Mucosa of stomach (tissue), 1 donor: ENCODE results near the gene PTPRD.

Experiments
- H3K27me3 ChIP-seq: one replicate; pipeline ENCODE4 v1.7.0; 2013; ENCODE audit warnings: mild to moderate bottlenecking, low read length; ENCODE audit not compliant: control insufficient read depth, insufficient read depth
- H3K36me3 ChIP-seq: one replicate; pipeline ENCODE4 v1.7.0; 2013; ENCODE audit warnings: low read length; ENCODE audit not compliant: control insufficient read depth, insufficient read depth
- H3K4me1 ChIP-seq: one replicate; pipeline ENCODE4 v1.7.0; 2013; ENCODE audit warnings: mild to moderate bottlenecking, low read length; ENCODE audit not compliant: control insufficient read depth, insufficient read depth
- H3K4me3 ChIP-seq: one replicate; pipeline ENCODE4 v1.7.0; 2013; ENCODE audit warnings: low read length
- H3K9ac ChIP-seq: one replicate; pipeline ENCODE4 v1.7.0; 2013; ENCODE audit warnings: mild to moderate bottlenecking, low read length, moderate library complexity
- H3K9me3 ChIP-seq: one replicate; pipeline ENCODE4 v1.7.0; 2013; ENCODE audit warnings: mild to moderate bottlenecking, low read length, moderate library complexity; ENCODE audit not compliant: control insufficient read depth
- donor health status: Pancreatic carcinoma.

Gene PTPRD

GRCh38 chr9:10144355-10144754 is 468.4 kb downstream of the PTPRD start:
- no peaks in the 10 kb centered on the region for H3K36me3 ChIP-seq
- H3K4me1 ChIP-seq = peaks cover 5% of the 10 kb centered on the region
- H3K4me3 ChIP-seq = no peak overlapping the region
- H3K9me3 ChIP-seq = no peaks in the 10 kb centered on the region
- H3K27me3 ChIP-seq = no peaks in the 10 kb centered on the region
- no peak overlapping the region for H3K9ac ChIP-seq

GRCh38 chr9:10135553-10135952 is 477.2 kb downstream of the PTPRD start:
- no peaks in the 10 kb centered on the region for H3K27me3 ChIP-seq
- H3K36me3 ChIP-seq = no peaks in the 10 kb centered on the region
- H3K4me1 ChIP-seq = no peaks in the 10 kb centered on the region
- no peaks in the 10 kb centered on the region for H3K9me3 ChIP-seq
- H3K4me3 ChIP-seq = no peak overlapping the region
- H3K9ac ChIP-seq = no peak overlapping the region

DNA sequence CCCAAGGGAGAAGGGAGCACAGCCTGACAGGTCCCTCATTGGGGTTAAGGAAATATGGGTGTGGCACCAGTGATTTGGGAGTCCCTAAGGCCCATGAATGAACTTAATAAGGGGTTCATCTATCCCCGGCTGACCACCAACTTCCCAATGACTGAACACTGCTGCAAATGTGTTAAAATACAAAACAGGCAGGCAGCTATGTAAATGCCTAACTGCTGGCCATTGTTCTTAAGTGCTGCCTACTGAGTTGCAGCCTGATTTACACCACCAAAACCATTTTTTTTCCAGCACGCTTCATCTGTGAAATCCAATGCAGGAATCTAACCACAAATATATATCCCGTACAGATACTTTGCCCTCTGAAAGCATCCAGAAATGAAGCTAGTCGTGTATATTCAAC is 478.5 kb downstream of the PTPRD start:
- Histone ChIP-seq H3K4me3 (no peak overlapping the region), H3K4me1 (no peaks in the 10 kb centered on the region), H3K27me3 (no peaks in the 10 kb centered on the region)

GRCh38 chr9:10130061-10130675 is 482.6 kb downstream of the PTPRD start:
- Histone ChIP-seq H3K4me1 (no peaks in the 10 kb centered on the region), H3K4me3 (no peak overlapping the region), H3K36me3 (no peaks in the 10 kb centered on the region), H3K27me3 (no peaks in the 10 kb centered on the region), H3K9me3 (no peaks in the 10 kb centered on the region), H3K9ac (no peak overlapping the region)

More for the DNA sequence above, 478.5 kb downstream of the PTPRD start:
- Histone ChIP-seq H3K9ac (no peak overlapping the region), H3K9me3 (no peaks in the 10 kb centered on the region), H3K36me3 (no peaks in the 10 kb centered on the region)

GRCh38 chr9:10127867-10128266 is 484.9 kb downstream of the PTPRD start:
- no peaks in the 10 kb centered on the region for H3K36me3 ChIP-seq
- no peaks in the 10 kb centered on the region for H3K27me3 ChIP-seq
- no peaks in the 10 kb centered on the region for H3K4me1 ChIP-seq
- H3K4me3 ChIP-seq = no peak overlapping the region
- no peaks in the 10 kb centered on the region for H3K9me3 ChIP-seq
- H3K9ac ChIP-seq = no peak overlapping the region

- no peaks in the 10 kb centered on the region for H3K27me3 ChIP-seq
- no peaks in the 10 kb centered on the region for H3K36me3 ChIP-seq
- no peaks in the 10 kb centered on the region for H3K4me1 ChIP-seq
- no peak overlapping the region for H3K4me3 ChIP-seq
- no peaks in the 10 kb centered on the region for H3K9me3 ChIP-seq
- no peak overlapping the region for H3K9ac ChIP-seq
These were observed 500.0 kb downstream of the PTPRD start for GRCh38 chr9:10112798-10113197.

DNA sequence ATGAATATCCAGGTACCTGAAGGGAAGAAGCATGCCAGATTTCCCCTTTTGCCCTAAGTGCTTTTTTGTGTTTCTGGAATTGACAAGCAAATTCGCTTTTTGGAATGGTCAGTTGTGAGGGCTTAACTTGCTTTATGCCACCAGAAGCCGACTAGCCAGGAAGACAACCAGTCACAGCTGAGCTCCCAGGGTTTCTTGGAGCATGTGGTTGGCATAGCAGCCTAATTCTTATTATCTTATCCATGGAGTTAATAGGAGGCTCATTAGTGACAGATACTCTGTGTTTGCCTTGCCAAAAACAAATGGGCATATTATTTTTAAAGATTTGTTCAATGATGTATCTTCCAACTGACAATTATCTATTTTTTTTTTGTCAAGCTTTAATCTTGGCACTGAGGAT is 500.7 kb downstream of the PTPRD start:
- Histone ChIP-seq H3K9ac (no peak overlapping the region), H3K36me3 (no peaks in the 10 kb centered on the region), H3K4me1 (no peaks in the 10 kb centered on the region), H3K9me3 (no peaks in the 10 kb centered on the region), H3K4me3 (no peak overlapping the region), H3K27me3 (no peaks in the 10 kb centered on the region)

- no peaks in the 10 kb centered on the region for H3K4me1 ChIP-seq
- H3K36me3 ChIP-seq = no peaks in the 10 kb centered on the region
- H3K4me3 ChIP-seq = no peak overlapping the region
- no peaks in the 10 kb centered on the region for H3K9me3 ChIP-seq
- no peaks in the 10 kb centered on the region for H3K27me3 ChIP-seq
- H3K9ac ChIP-seq = no peak overlapping the region
These were observed 504.0 kb downstream of the PTPRD start for GRCh38 chr9:10108815-10109214.

DNA sequence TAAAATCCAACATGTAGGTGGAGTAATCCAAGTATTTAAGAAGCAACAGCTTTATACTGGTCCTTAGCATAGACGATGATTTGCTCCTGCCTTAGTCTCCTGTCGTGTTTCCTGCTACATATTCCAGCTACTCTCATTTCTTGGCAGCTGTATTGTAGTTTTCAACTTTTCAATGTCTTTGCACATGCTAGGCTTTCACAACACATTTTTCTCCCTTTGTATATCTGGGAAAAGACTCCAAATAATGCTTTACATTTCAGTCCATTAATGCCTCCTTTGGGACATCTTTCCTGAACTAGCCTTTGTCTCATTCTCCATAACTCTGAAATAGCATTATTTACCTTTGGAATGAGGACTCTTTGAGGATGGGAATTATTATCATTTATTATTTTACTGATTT is 508.0 kb downstream of the PTPRD start:
- Histone ChIP-seq H3K9ac (no peak overlapping the region), H3K4me3 (no peak overlapping the region), H3K27me3 (no peaks in the 10 kb centered on the region), H3K4me1 (no peaks in the 10 kb centered on the region), H3K36me3 (no peaks in the 10 kb centered on the region), H3K9me3 (no peaks in the 10 kb centered on the region)

DNA sequence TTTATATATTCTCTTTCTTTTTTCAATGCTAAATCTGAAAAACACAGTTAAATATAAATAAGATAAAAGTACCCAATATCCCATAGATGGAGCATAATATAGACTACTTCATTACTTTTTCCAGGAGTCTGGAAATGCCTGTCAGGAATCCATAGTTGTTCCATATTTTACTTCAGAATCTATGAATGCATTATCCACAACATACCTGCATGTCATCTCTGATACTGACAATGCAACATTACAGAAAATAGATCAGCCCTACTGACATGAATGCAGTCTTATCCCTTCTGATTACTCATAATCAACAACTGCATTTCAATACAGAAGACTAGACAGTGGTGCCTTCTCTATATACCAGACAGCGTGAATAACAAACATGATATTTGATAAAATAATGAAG is 517.6 kb downstream of the PTPRD start:
- Histone ChIP-seq H3K9ac (no peak overlapping the region), H3K36me3 (no peaks in the 10 kb centered on the region), H3K4me3 (no peak overlapping the region), H3K9me3 (no peaks in the 10 kb centered on the region), H3K4me1 (no peaks in the 10 kb centered on the region), H3K27me3 (no peaks in the 10 kb centered on the region)

GRCh38 chr9:10094563-10094962 is 518.2 kb downstream of the PTPRD start:
- Histone ChIP-seq H3K4me3 (no peak overlapping the region), H3K27me3 (no peaks in the 10 kb centered on the region), H3K9me3 (no peaks in the 10 kb centered on the region), H3K36me3 (no peaks in the 10 kb centered on the region), H3K9ac (no peak overlapping the region), H3K4me1 (no peaks in the 10 kb centered on the region)

GRCh38 chr9:10080012-10080411 is 532.8 kb downstream of the PTPRD start:
- Histone ChIP-seq H3K4me3 (no peak overlapping the region), H3K4me1 (no peaks in the 10 kb centered on the region), H3K27me3 (no peaks in the 10 kb centered on the region), H3K36me3 (no peaks in the 10 kb centered on the region), H3K9me3 (no peaks in the 10 kb centered on the region), H3K9ac (no peak overlapping the region)
